SJSA1 (cell line): ENCODE results near the gene AVPR2. TPM values are rescaled to one million over a fixed set of nuclear protein-coding genes. Genes with fewer than 3 reads are reported as not detected.

Experiments used
- DNase-seq, 2 experiments: peaks; one replicate each; pipeline ENCODE4 v3.0.0-alpha.2; 2015 to 2020; ENCODE audit warnings: low spot score in 2 of 2, low read depth in 1 of 2
- H3K27ac ChIP-seq: fragments of 250-450 bp; sonication (Bioruptor Pico); 2 replicates; pipeline ENCODE4 v1.5.1; 2020; ENCODE audit warnings: mild to moderate bottlenecking, moderate library complexity
- H3K27me3 ChIP-seq: fragments of 250-450 bp; sonication (Bioruptor Pico); replicated peaks from 2 replicates; pipeline ENCODE4 v1.5.1; 2020; ENCODE audit warnings: mild to moderate bottlenecking, moderate library complexity
- H3K36me3 ChIP-seq: fragments of 250-450 bp; sonication (Bioruptor Pico); 2 replicates; pipeline ENCODE4 v1.5.1; 2020; ENCODE audit warnings: mild to moderate bottlenecking
- H3K4me1 ChIP-seq: fragments of 250-450 bp; sonication (Bioruptor Pico); replicated peaks from 2 replicates; pipeline ENCODE4 v1.6.1; 2021; ENCODE audit warnings: mild to moderate bottlenecking
- H3K4me3 ChIP-seq: fragments of 250-450 bp; sonication (Bioruptor Pico); 2 replicates; pipeline ENCODE4 v1.5.1; 2020; ENCODE audit warnings: mild to moderate bottlenecking
- H3K9me3 ChIP-seq: fragments of 250-450 bp; sonication (Bioruptor Pico); replicated peaks from 2 replicates; pipeline ENCODE4 v1.5.1; 2020; ENCODE audit warnings: mild to moderate bottlenecking
- total RNA-seq: library from RNA; depleted of rRNA; stranded (reverse); fragments of >200 nt; shearing (Covaris generic); gene quantifications from 2 replicates; pipeline ENCODE4 v1.2.3, GENCODE V29; 2014; rRNA removed

The AVPR2 gene
- total RNA-seq, result not detected in 2 replicates

DNA sequence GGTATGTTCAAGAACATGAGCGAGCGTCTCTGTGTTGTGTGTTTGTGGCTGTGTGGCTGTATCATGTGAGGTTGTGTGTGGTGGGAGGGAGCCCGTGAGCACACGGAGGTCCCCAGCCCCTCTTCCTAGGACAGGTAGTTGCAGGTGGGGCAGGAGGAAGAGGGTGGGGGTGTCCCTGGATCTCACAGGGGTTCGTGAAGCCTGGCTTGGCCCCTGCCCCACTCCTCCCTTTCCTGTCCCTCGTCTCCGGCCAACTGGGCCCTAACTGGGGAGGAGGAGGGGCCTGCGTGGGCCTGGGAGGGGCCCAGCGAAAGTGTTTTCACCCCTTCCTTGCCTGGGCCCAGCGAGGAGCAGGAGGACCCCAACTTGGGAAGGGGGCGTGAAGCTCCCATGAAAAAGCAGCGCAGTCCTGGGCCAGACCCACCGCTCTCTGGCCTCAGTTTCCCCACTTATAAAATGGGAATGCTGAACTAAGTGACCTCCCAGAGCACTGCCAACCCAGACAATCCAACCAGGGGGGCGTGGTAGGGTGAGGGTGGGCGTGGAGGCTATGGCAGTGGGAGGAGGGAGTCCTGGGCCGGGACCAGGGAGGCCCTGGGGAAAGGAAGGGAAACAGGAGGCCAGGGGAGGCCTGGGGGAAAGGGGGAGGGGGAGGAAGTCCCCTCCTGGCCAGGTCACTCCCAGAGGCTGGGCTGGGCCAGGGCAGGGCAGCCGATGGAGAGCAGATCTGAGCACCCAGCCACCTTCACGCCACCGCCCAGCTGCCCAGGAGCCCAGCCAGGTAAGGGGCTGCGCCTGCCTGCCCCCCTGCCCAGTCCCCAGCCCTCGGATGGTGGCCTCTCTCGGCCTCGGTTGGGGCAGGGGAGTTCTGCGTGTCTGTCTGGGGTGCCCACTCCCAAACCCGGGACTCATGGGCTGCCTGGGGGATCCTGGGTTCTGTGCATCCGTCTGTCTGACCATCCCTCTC lies at the start of gene AVPR2:
TSS of gene AVPR2 (plus strand) at position 683 of the 967 bp plus-strand sequence. CDS start 473 bp downstream, outside the sequence.
- no peak for DNase-seq
- peaks cover 4% of the 10 kb centered on the region; the same call in 1 of the 2 replicates for H3K4me1 ChIP-seq
- no peak within 1 kb of the TSS for H3K27ac ChIP-seq
- H3K27me3 ChIP-seq, result no peaks in the 10 kb centered on the region
- no peak within 1 kb of the TSS for H3K4me3 ChIP-seq
- no peaks in the 10 kb centered on the region for H3K36me3 ChIP-seq
- no peaks in the 10 kb centered on the region for H3K9me3 ChIP-seq

DNA sequence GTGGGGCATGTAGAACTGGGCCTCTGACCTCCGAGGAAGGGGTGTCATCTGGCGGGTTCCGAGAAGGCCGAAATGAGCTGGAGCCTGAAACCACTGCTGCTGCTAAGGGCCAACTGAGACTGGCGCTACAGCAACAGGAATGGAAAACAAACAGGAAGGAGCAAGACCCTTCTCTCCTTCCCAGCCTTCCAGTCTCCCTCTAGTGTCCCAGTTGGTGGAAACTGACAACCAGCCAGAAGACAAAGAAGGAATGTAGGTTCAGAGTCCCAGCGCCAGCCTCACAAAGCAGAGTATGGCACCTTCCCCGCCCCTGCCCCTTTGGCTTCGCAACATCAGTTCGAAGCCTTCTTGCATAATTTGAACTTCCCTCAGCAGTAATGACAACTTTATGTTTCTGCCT lies 49.8 kb upstream of the AVPR2 start:
- Histone ChIP-seq H3K27ac (no peak overlapping the region), H3K9me3 (no peaks in the 10 kb centered on the region), H3K4me3 (no peak overlapping the region), H3K27me3 (no peaks in the 10 kb centered on the region), H3K4me1 (no peaks in the 10 kb centered on the region), H3K36me3 (no peaks in the 10 kb centered on the region)
- DNase-seq, result no peak

DNA sequence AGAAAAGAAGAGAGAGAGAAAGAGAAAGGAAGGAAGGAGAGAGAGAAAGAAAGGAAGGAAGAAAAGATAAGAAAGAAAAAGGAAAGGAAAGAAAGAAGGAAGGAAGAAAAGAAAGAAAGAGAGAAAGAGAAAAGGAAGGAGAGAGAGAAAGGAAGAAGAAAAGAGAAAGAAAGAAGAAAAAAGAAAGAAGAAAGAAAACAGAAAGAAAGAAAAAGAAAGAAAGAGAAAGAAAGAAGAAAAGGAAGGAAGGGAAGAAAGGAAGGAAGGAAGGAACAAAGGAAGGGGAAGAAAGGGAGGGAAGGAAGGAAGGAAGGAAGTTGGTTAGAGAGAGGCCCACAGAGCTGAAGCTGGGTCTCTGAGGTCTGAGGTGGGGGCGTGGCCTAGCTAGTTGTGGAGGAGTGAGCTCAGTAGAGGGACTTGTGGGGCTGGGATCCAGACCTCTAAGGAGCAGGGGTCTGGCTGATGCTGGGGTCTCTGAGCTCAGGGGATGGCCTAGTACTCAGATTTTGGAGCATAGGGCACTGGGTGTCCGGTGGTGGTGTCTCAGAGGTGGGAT lies 47.0 kb upstream of the AVPR2 start:
- Histone ChIP-seq H3K9me3 (no peaks in the 10 kb centered on the region), H3K4me3 (no peak overlapping the region), H3K27ac (no peak overlapping the region), H3K27me3 (no peaks in the 10 kb centered on the region), H3K36me3 (no peaks in the 10 kb centered on the region), H3K4me1 (no peaks in the 10 kb centered on the region)
- DNase-seq, result no peak

DNA sequence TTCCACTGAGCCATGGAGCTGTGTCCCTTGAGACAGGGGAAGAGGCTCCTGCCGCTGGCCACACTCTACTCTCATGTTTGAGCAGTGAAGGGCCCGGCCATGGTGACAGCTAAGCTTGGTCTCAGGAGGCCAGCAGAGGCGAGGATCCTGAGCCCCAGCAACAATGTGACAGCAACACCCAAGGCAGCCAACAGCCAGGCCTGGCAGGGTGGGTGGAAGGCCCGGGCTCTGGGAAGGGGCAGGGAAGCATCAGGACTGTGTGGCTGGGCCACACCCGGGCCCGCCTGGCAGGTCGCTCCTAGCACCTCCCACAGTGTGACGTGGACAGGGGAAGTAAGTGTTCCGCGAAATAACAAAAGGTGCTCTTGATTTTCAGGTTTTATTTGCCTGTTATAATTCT lies 43.3 kb upstream of the AVPR2 start:
- H3K4me1 ChIP-seq, result no peaks in the 10 kb centered on the region
- no peaks in the 10 kb centered on the region for H3K27me3 ChIP-seq
- no peak overlapping the region for H3K27ac ChIP-seq
- DNase-seq, result no peak
- no peaks in the 10 kb centered on the region for H3K36me3 ChIP-seq
- H3K9me3 ChIP-seq, result no peaks in the 10 kb centered on the region
- H3K4me3 ChIP-seq, result no peak overlapping the region

DNA sequence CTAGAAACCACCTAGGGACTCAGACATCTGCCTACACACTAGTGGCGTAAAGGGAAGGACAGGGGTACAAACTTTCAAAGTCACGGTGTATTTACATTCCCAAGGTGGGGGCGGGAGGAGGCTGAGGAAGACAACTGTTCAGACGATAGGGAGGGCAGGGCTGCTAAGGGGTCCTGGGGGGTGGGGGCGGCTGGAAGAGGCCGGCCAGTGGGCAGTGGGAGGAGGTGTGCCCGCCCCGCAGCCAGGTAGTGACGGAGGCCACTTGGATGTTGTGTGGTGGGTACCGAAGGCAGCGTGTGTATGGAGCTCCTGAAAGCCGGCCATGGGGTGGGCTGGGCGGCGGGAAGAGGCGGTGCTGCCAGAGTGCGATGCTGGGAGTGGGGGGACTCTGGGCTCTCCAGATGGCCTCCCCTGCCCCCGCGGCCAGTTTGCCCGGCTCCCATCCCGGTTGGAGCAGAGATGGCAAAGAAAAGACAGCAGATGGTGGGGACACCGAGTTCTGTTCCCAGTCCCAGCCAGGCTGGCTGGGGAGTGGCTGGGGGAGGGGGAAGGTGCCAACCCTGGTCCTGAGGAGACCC lies 42.7 kb upstream of the AVPR2 start:
- Histone ChIP-seq H3K4me1 (no peaks in the 10 kb centered on the region), H3K4me3 (no peak overlapping the region), H3K9me3 (no peaks in the 10 kb centered on the region)

DNA sequence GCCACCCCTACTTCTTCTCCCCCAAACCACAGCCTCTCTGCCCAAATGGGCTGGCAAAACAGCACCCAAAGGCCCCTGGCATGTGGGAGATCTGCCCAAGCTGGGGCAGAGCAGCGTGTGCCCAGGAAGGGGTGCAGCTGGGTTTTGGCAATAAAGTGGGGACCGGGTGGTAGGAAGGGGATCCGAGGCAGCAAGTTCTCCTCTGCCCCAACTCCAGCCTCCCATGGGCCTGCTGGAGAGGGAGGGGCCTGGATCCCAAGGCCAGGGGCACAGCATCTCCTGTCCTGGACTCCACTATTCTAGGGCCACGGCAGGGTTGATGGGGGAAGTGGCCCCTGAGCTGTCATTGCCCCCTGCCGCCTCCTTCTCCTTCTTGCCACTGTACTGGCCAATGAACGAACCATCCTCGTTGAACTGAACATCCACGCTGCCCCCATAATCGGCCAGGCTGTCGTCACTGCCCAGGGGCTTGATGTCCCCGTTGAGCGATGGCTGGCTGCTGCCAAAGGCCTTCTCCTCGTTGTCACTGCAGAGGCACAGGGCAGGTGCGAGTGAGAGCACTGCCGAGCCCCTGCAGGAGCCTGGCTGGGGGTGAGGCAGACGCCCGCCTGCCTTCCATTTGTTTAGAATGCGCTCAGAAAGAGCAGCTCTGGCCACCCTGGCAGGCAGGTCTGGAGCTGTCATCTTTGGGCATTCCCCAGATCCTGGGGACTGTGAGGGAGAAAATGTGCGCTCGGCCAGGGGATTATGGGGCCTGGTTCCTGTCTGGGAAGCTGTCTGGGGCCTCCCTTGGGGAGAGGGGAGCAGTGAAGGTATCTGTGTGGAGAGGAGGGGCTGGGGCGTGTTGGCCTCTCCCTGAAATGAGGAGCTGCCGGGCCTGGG lies 41.9 kb upstream of the AVPR2 start:
- no peak for DNase-seq
- H3K36me3 ChIP-seq, result no peaks in the 10 kb centered on the region

More for the DNA sequence above, 42.7 kb upstream of the AVPR2 start:
- no peaks in the 10 kb centered on the region for H3K27me3 ChIP-seq
- no peaks in the 10 kb centered on the region for H3K36me3 ChIP-seq
- no peak for DNase-seq
- no peak overlapping the region for H3K27ac ChIP-seq

DNA sequence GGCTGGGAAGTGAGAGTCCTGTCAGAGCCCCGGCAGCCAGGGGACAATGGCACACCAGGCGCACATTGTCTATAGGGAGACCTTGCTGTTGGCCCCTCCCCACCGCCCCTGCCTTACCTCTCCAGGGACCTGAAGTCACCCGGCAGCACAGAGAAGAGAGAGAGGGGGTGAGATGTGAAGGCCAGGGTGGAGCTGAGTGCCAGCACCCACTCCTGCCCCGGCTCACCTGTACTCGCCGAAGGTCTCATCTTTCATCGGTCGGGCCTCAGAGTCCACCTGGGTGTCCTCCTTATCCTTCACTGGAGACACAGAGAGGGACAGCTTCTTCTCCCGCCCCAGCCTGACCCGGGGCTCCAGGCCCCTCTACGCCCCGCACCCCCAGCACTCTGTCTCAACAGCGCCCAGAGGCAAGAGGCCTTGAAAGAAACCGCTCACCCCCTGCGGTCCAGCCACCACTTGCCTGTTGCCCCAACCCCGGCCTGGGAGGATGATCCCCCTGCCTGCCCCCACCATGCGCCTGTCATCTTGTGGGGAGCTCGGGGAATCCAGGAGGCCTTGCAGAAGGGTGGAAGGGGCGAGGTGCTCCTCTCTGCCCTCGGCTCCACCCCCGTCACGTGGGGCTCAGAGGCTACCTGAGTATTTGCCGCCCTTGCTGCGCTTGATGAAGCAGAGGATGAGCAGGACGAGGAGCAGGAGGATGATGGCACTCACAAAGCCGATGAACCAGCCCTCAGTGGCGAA lies 41.1 kb upstream of the AVPR2 start:
- H3K27ac ChIP-seq, result no peak overlapping the region
- H3K27me3 ChIP-seq, result no peaks in the 10 kb centered on the region
- no peak overlapping the region for H3K4me3 ChIP-seq
- H3K36me3 ChIP-seq, result no peaks in the 10 kb centered on the region
- H3K9me3 ChIP-seq, result no peaks in the 10 kb centered on the region
- no peaks in the 10 kb centered on the region for H3K4me1 ChIP-seq
- DNase-seq, result no peak

More for the DNA sequence above, 41.9 kb upstream of the AVPR2 start:
- no peaks in the 10 kb centered on the region for H3K9me3 ChIP-seq
- H3K4me1 ChIP-seq, result no peaks in the 10 kb centered on the region
- no peak overlapping the region for H3K4me3 ChIP-seq
- no peaks in the 10 kb centered on the region for H3K27me3 ChIP-seq
- no peak overlapping the region for H3K27ac ChIP-seq

DNA sequence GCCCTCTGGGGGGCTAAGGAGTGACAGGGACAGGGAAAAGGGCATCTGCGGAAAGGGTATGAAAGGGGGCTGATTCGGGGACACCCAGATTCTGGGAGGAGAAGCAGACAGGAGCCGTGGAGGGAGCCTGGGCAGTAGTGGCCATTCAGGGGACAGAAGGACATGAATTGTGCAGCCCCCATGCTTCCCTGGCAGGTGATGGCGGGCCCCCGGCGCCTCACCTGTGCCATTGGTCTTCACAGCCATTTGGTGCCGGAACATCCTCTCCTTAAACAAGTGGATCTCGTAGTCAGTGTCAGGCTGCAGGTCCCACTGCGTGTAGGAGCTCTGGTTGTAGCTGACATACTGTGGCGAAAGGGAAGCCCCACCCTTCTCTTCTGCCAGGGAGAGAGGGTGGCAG lies 40.4 kb upstream of the AVPR2 start:
- no peak overlapping the region for H3K27ac ChIP-seq
- DNase-seq, result no peak
- H3K4me3 ChIP-seq, result no peak overlapping the region
- no peaks in the 10 kb centered on the region for H3K9me3 ChIP-seq
- H3K27me3 ChIP-seq, result no peaks in the 10 kb centered on the region
- H3K36me3 ChIP-seq, result no peaks in the 10 kb centered on the region
- H3K4me1 ChIP-seq, result no peaks in the 10 kb centered on the region

DNA sequence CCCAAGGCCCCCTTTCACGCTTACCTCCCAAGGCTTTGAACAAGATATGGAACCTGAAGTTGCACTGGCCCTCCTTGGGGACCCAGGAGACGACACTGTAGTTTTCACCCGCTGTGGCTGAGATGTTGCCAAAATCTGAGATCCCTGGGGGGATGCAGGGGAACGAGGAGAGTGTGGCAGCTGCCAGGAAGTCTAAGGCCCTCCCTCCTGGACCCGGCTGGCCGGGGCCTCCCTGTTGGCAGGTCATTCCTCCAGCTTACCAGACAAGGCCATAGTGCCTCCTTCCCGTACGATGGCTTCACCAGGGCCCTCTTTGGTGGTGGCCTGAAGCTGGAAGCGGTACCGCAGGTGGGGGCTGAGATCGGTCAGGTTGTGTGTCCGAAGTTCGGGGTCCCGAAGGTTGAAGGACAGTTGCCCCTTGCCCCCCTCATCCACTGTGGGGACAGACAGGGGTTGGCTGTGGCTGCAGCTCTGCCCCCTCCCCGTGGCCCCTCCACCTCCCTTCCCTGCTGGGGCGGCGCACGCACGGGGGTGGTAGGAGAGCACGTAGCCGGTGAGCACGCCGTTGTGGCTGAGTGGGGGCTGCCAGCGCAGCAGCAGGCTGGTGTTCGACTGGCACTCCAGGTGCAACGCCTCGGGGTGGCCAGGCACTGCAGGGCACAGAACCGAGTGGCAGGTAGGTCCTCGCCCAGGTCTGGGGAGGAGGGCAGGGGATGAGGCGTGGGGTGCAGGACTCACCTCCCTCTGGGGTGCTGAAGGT lies 39.7 kb upstream of the AVPR2 start:
- Histone ChIP-seq H3K27ac (no peak overlapping the region), H3K4me3 (no peak overlapping the region), H3K36me3 (no peaks in the 10 kb centered on the region), H3K9me3 (no peaks in the 10 kb centered on the region), H3K27me3 (no peaks in the 10 kb centered on the region), H3K4me1 (no peaks in the 10 kb centered on the region)
- DNase-seq, result no peak

DNA sequence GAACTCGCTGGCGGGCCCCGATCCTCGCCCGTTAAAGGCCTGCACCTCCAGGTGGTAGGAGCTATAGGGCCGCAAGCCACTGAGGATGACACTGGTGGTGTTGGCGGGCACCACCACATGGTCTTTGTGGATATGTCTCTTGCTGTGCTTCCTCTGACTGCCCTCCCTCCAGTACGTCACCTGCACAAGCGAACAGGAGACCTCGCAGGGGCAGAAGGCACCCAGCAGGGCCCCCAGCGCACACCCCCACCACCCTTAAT lies 39.2 kb upstream of the AVPR2 start:
- Histone ChIP-seq H3K27me3 (no peaks in the 10 kb centered on the region), H3K4me1 (no peaks in the 10 kb centered on the region), H3K9me3 (no peaks in the 10 kb centered on the region), H3K27ac (no peak overlapping the region), H3K4me3 (no peak overlapping the region), H3K36me3 (no peaks in the 10 kb centered on the region)
- no peak for DNase-seq

DNA sequence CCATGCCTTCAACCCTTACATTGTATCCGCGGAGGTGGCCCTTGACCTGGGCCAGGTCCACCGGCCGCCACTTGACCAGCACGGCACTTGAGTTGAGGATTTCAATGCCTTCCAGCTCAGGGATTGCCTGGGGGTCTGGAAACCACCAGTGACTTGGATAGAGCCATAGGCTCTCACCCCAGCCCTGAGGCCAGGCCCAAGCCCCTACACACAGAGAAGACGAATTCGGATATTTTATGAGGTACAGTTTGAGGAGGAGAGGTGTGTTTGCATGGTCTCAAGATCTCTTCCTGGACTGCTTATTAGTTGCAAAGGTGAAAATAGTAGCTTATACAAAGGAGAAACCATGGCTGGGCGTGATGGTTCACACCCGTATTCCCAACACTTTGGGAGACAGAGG lies 38.8 kb upstream of the AVPR2 start:
- no peak for DNase-seq
- no peaks in the 10 kb centered on the region for H3K9me3 ChIP-seq
- no peaks in the 10 kb centered on the region for H3K36me3 ChIP-seq
- no peak overlapping the region for H3K27ac ChIP-seq
- H3K4me1 ChIP-seq, result no peaks in the 10 kb centered on the region
- no peak overlapping the region for H3K4me3 ChIP-seq
- H3K27me3 ChIP-seq, result no peaks in the 10 kb centered on the region

DNA sequence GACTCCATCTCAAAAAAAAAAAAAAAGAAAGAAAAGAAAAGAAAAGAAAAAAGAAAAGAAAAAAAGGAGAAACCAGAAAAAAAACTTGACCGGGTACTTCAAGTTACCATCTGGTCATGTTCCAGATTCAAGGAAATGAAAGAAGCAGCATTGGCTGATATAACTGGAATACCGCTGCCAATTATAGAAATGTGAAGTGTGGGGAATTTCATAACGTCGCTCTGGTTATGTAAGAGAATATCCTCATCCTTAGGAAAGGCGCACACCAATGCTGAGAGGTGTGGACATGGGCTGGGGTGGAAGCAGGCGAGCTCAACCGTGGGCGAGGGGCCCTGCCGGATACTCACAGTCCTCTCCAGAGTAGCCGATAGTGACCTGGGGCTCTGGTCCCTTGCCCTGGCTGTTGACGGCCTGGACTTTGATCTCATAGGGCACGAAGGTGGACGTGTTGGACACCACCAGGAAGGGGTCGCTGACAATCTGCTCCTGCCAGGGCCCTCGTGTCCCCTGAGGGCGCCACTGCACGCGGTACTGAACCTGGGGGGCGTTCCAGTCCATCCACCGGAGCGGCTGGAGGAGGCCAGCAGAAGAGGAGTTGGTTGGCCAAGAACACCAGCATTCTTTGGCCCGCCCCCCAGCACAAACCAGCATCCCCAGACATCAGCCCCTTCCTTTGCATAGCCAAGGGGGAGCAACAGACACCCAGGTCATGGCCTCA lies 38.0 kb upstream of the AVPR2 start:
- no peak for DNase-seq
- no peak overlapping the region for H3K27ac ChIP-seq

More for the DNA sequence above, 38.0 kb upstream of the AVPR2 start:
- H3K9me3 ChIP-seq, result no peaks in the 10 kb centered on the region
- no peak overlapping the region for H3K4me3 ChIP-seq
- H3K27me3 ChIP-seq, result no peaks in the 10 kb centered on the region
- no peaks in the 10 kb centered on the region for H3K4me1 ChIP-seq
- no peaks in the 10 kb centered on the region for H3K36me3 ChIP-seq
